H9 (cell line): ENCODE measurements around the gene MTMR3. TPM values are rescaled to one million over a fixed set of nuclear protein-coding genes. Genes with fewer than 3 reads are reported as not detected.
A peak's percentile ranks its signal among the peaks of the same experiment; 100 is the strongest.

ENCODE experiments used
- DNase-seq: peaks from one replicate; pipeline ENCODE4 v3.0.0-alpha.2; 2017
- H2AFZ ChIP-seq: one replicate; pipeline ENCODE4 v1.6.1; 2013; ENCODE audit warnings: mild to moderate bottlenecking, low read length, control low read depth, moderate library complexity
- H2AK5ac ChIP-seq: 2 replicates; pipeline ENCODE4 v1.6.1; 2013; ENCODE audit warnings: low read length, control low read depth, mixed read lengths; ENCODE audit not compliant: insufficient read length
- H2BK120ac ChIP-seq: one replicate; pipeline ENCODE4 v1.6.1; 2013; ENCODE audit warnings: low read depth, mild to moderate bottlenecking, low read length, control low read depth, inconsistent platforms; ENCODE audit not compliant: poor library complexity, severe bottlenecking
- H2BK12ac ChIP-seq: 2 replicates; pipeline ENCODE4 v1.6.1; 2013; ENCODE audit warnings: low read length, control low read depth, mixed read lengths, low read depth; ENCODE audit not compliant: insufficient read length
- H2BK15ac ChIP-seq: 2 replicates; pipeline ENCODE4 v1.6.1; 2013; ENCODE audit warnings: low read depth, low read length, control low read depth
- H2BK20ac ChIP-seq: one replicate; pipeline ENCODE4 v1.6.1; 2013; ENCODE audit warnings: low read depth, mild to moderate bottlenecking, low read length, control low read depth, inconsistent platforms; ENCODE audit not compliant: poor library complexity, severe bottlenecking
- H2BK5ac ChIP-seq: 2 replicates; pipeline ENCODE4 v1.6.1; 2013; ENCODE audit warnings: low read length, control low read depth, mixed read lengths; ENCODE audit not compliant: insufficient read length
- H3K14ac ChIP-seq: 2 replicates; pipeline ENCODE4 v1.6.1; 2013; ENCODE audit warnings: low read length, control low read depth; ENCODE audit not compliant: insufficient read depth
- H3K18ac ChIP-seq: 2 replicates; pipeline ENCODE4 v1.6.1; 2013; ENCODE audit warnings: low read depth, mild to moderate bottlenecking, mixed read lengths, low read length, control low read depth; ENCODE audit not compliant: insufficient read length
- H3K23ac ChIP-seq: 2 replicates; pipeline ENCODE4 v1.6.1; 2013; ENCODE audit warnings: low read length, control low read depth, mixed read lengths, low read depth; ENCODE audit not compliant: insufficient read length
- H3K23me2 ChIP-seq: 2 replicates; pipeline ENCODE4 v1.6.1; 2013; ENCODE audit warnings: low read depth, mild to moderate bottlenecking, mixed read lengths, low read length, control low read depth; ENCODE audit not compliant: insufficient read length, poor library complexity, severe bottlenecking
- H3K27ac ChIP-seq: 2 replicates; pipeline ENCODE4 v1.5.1; 2013; ENCODE audit warnings: low read length, control low read depth, mixed read lengths, low read depth; ENCODE audit not compliant: insufficient read length
- H3K27me3 ChIP-seq: 2 replicates; pipeline ENCODE4 v1.6.1; 2013; ENCODE audit warnings: low read length, control low read depth, inconsistent platforms; ENCODE audit not compliant: insufficient read depth
- H3K4ac ChIP-seq: 2 replicates; pipeline ENCODE4 v1.6.1; 2013; ENCODE audit warnings: low read depth, mild to moderate bottlenecking, control low read depth, inconsistent platforms, low read length, moderate library complexity
- H3K4me1 ChIP-seq: 2 replicates; pipeline ENCODE4 v1.6.1; 2013; ENCODE audit warnings: low read length, control low read depth, inconsistent platforms; ENCODE audit not compliant: insufficient read depth
- H3K4me2 ChIP-seq: 2 replicates; pipeline ENCODE4 v1.6.1; 2013; ENCODE audit warnings: low read length, control low read depth, mixed read lengths; ENCODE audit not compliant: insufficient read length, insufficient read depth
- H3K56ac ChIP-seq: 2 replicates; pipeline ENCODE4 v1.6.1; 2013; ENCODE audit warnings: low read depth, mild to moderate bottlenecking, mixed read lengths, low read length, control low read depth; ENCODE audit not compliant: insufficient read length
- H3K79me1 ChIP-seq: 2 replicates; pipeline ENCODE4 v1.6.1; 2013; ENCODE audit warnings: low read depth, mild to moderate bottlenecking, moderate library complexity, low read length, control low read depth, inconsistent platforms; ENCODE audit not compliant: insufficient read depth, poor library complexity, severe bottlenecking
- H3K79me2 ChIP-seq: 2 replicates; pipeline ENCODE4 v1.6.1; 2013; ENCODE audit warnings: low read length, control low read depth, inconsistent platforms; ENCODE audit not compliant: insufficient read depth
- H3K9ac ChIP-seq: 2 replicates; pipeline ENCODE4 v1.6.1; 2013; ENCODE audit warnings: low read length, control low read depth, mixed read lengths; ENCODE audit not compliant: insufficient read length; ENCODE audit errors: extremely low read depth
- H3K9me3 ChIP-seq: one replicate; pipeline ENCODE4 v1.6.1; 2013; ENCODE audit warnings: low read depth, low read length, inconsistent platforms; ENCODE audit not compliant: control insufficient read depth
- H3T11ph ChIP-seq: one replicate; pipeline ENCODE4 v1.6.1; 2013; ENCODE audit warnings: mild to moderate bottlenecking, low read length, control low read depth, inconsistent platforms
- H4K20me1 ChIP-seq: one replicate; pipeline ENCODE4 v1.6.1; 2013; ENCODE audit not compliant: control insufficient read depth, insufficient read length, insufficient read depth
- H4K5ac ChIP-seq: 2 replicates; pipeline ENCODE4 v1.6.1; 2013; ENCODE audit warnings: low read depth, mild to moderate bottlenecking, mixed read lengths, low read length, control low read depth; ENCODE audit not compliant: insufficient read length
- H4K8ac ChIP-seq: replicated peaks from 2 replicates; pipeline ENCODE4 v1.6.1; 2013; ENCODE audit warnings: low read length, control low read depth, mixed read lengths, low read depth; ENCODE audit not compliant: insufficient read length
- H4K91ac ChIP-seq: 2 replicates; pipeline ENCODE4 v1.6.1; 2013; ENCODE audit warnings: low read depth, mild to moderate bottlenecking, moderate library complexity, mixed read lengths, low read length, control low read depth; ENCODE audit not compliant: insufficient read length
- H3K27ac Mint-ChIP-seq, 3 experiments: 2 replicates in 2 of 3; 3 replicates in 1 of 3; pipeline ENCODE4 v1.8.0; 2020 to 2021; ENCODE audit warnings: mixed read lengths in 3 of 3, mild to moderate bottlenecking in 1 of 3, moderate library complexity in 1 of 3
- H3K27me3 Mint-ChIP-seq: 2 replicates; pipeline ENCODE4 v1.8.0; 2021; ENCODE audit warnings: low read depth, mild to moderate bottlenecking, moderate library complexity, mixed read lengths
- H3K36me3 Mint-ChIP-seq, 3 experiments: 2 replicates in 2 of 3; 3 replicates in 1 of 3; pipeline ENCODE4 v1.8.0; 2020 to 2021; ENCODE audit warnings: low read depth in 3 of 3, mixed read lengths in 3 of 3; ENCODE audit not compliant: insufficient read depth in 1 of 3
- H3K4me1 Mint-ChIP-seq, 2 experiments: 2 replicates each; pipeline ENCODE4 v1.8.0; 2020; ENCODE audit warnings: mixed read lengths in 2 of 2
- H3K4me3 Mint-ChIP-seq, 2 experiments: 2 replicates in 1 of 2; 3 replicates in 1 of 2; pipeline ENCODE4 v1.8.0; 2020 to 2021; ENCODE audit warnings: mild to moderate bottlenecking in 2 of 2, mixed read lengths in 2 of 2, moderate library complexity in 1 of 2
- H3K9me3 Mint-ChIP-seq, 2 experiments: 2 replicates in 1 of 2; 3 replicates in 1 of 2; pipeline ENCODE4 v1.8.0; 2020; ENCODE audit warnings: mild to moderate bottlenecking in 2 of 2, mixed read lengths in 2 of 2, moderate library complexity in 1 of 2
- CTCF ChIP-seq: fragments of 200-600 bp; sonication (generic); conservative IDR thresholded peaks from 3 replicates; pipeline ENCODE4 v1.8.0; 2021; ENCODE audit warnings: antibody characterized with exemption, mild to moderate bottlenecking
- WGBS: extraction: QIAGEN DNeasy Blood & Tissue Kit; methylation state at CpG from one replicate; pipeline ENCODE4 v1.1.7; 2013; ENCODE audit warnings: missing lambda C conversion rate, low lambda C conversion rate, mixed read lengths; ENCODE audit not compliant: insufficient read length; ENCODE audit errors: extremely low coverage; 5-methylcytosine and 5-hydroxymethylcytosine counted together
- total RNA-seq: library from RNA; stranded (reverse); gene quantifications from 2 replicates; pipeline ENCODE4 v1.2.1, GENCODE V29; 2021

MTMR3 gene
- total RNA-seq, 1 experiment from 2014 or later: 19.8 TPM

GRCh38 chr22:29838599-29838956, 44.4 kb upstream of the MTMR3 start:
- Histone ChIP-seq H2BK5ac (no peak overlapping the region), H3T11ph (no peak overlapping the region), H3K4me2 (peak overlapping the region; percentile 70), H3K4ac (no peak overlapping the region), H3K9ac (no peak overlapping the region), H4K20me1 (no peaks in the 10 kb centered on the region), H3K4me1 (no peaks in the 10 kb centered on the region), H2BK15ac (no peak overlapping the region), H3K56ac (no peak overlapping the region), H3K27me3 (no peaks in the 10 kb centered on the region), H2BK12ac (no peak overlapping the region), H3K23ac (no peak overlapping the region), H4K91ac (no peak overlapping the region), H3K23me2 (peaks cover 5% of the 10 kb centered on the region), H3K14ac (no peak overlapping the region), H3K18ac (no peak overlapping the region), H4K5ac (no peak overlapping the region), H3K79me2 (no peaks in the 10 kb centered on the region), H3K79me1 (no peaks in the 10 kb centered on the region), H2BK20ac (no peak overlapping the region), H2AFZ (peak overlapping the region; percentile 18), H3K9me3 (no peaks in the 10 kb centered on the region), H4K8ac (no peak overlapping the region), H2AK5ac (no peak overlapping the region), H3K27ac (no peak overlapping the region), H2BK120ac (no peak overlapping the region)
- peaks cover 0 to 5% (median 0%) of the 10 kb centered on the region in 3 experiments; a peak in 1 of 7 replicates for H3K36me3 Mint-ChIP-seq
- H3K9me3 Mint-ChIP-seq: no peaks in the 10 kb centered on the region; a peak in 1 of 5 replicates
- no peaks in the 10 kb centered on the region for H3K27me3 Mint-ChIP-seq
- peak overlapping the region; percentile 86 to 93 for H3K4me3 Mint-ChIP-seq
- no peak for DNase-seq
- WGBS: no CpG with 5 or more reads among the region's 5 CpGs
- peak overlapping the region; percentile 40 to 94 (median 90); a peak in 5 of 7 replicates for H3K27ac Mint-ChIP-seq
- peaks cover 22 to 25% of the 10 kb centered on the region in 2 experiments for H3K4me1 Mint-ChIP-seq
- no peak for TF ChIP-seq CTCF
